Globus pallidus (tissue), 1 donor: ENCODE measurements around the gene MYZAP.

Experiments used
- DNase-seq: peaks from one replicate; pipeline ENCODE4 v3.0.0-alpha.2; 2015; ENCODE audit warnings: low spot score

MYZAP gene

GRCh38 chr15:57563416-57563815, 28.3 kb upstream of the MYZAP start:
- no peak for DNase-seq

- no peak for DNase-seq
Observed at GRCh38 chr15:57565311-57565710, 26.4 kb upstream of the MYZAP start.

- DNase-seq, result no peak
Observed at GRCh38 chr15:57566834-57567233, 24.9 kb upstream of the MYZAP start.

- DNase-seq, result no peak
Observed at GRCh38 chr15:57567891-57568290, 23.8 kb upstream of the MYZAP start.

GRCh38 chr15:57568299-57568698, 23.4 kb upstream of the MYZAP start:
- no peak for DNase-seq

GRCh38 chr15:57570340-57570739, 21.4 kb upstream of the MYZAP start:
- DNase-seq, result no peak

- no peak for DNase-seq
Observed at GRCh38 chr15:57570994-57571393, 20.7 kb upstream of the MYZAP start.

- no peak for DNase-seq
Observed at GRCh38 chr15:57571725-57572124, 20.0 kb upstream of the MYZAP start.

GRCh38 chr15:57572468-57572867, 19.2 kb upstream of the MYZAP start:
- DNase-seq, result no peak

- no peak for DNase-seq
Observed at GRCh38 chr15:57573151-57573550, 18.6 kb upstream of the MYZAP start.

GRCh38 chr15:57575363-57575762, 16.3 kb upstream of the MYZAP start:
- no peak for DNase-seq

- no peak for DNase-seq
Observed at GRCh38 chr15:57578288-57578900, 13.3 kb upstream of the MYZAP start.

GRCh38 chr15:57580428-57580827, 11.3 kb upstream of the MYZAP start:
- DNase-seq, result no peak

- no peak for DNase-seq
Observed at GRCh38 chr15:57580866-57581265, 10.8 kb upstream of the MYZAP start.

GRCh38 chr15:57582090-57582489, 9.6 kb upstream of the MYZAP start:
- DNase-seq, result no peak

GRCh38 chr15:57583282-57583681, 8.4 kb upstream of the MYZAP start:
- DNase-seq, result no peak

- DNase-seq, result no peak
Observed at GRCh38 chr15:57583720-57584119, 8.0 kb upstream of the MYZAP start.

GRCh38 chr15:57586661-57587424, 4.9 kb upstream of the MYZAP start:
- DNase-seq, result no peak

GRCh38 chr15:57589281-57589680, 2.4 kb upstream of the MYZAP start:
- peak; percentile 12 for DNase-seq

- DNase-seq, result peak; percentile 12
Observed at GRCh38 chr15:57589754-57590153, 1.9 kb upstream of the MYZAP start.

GRCh38 chr15:57591237-57591821, 375 bp upstream of the MYZAP start:
- DNase-seq, result no peak

GRCh38 chr15:57592426-57592825, 722 bp downstream of the MYZAP start:
- no peak for DNase-seq

GRCh38 chr15:57592836-57593420, 1.2 kb downstream of the MYZAP start:
- DNase-seq, result no peak
